GM18873 (cell line): ENCODE measurements around the gene NOXO1.

Experiments used
- ATAC-seq: cut with Tn5 transposase; IDR thresholded peaks from one replicate; pipeline ENCODE4 v1.9.1; 2021; ENCODE audit warnings: mild to moderate bottlenecking, moderate library complexity, moderate number of reproducible peaks; ENCODE audit not compliant: unreplicated experiment, low FRiP score

NOXO1 gene

DNA sequence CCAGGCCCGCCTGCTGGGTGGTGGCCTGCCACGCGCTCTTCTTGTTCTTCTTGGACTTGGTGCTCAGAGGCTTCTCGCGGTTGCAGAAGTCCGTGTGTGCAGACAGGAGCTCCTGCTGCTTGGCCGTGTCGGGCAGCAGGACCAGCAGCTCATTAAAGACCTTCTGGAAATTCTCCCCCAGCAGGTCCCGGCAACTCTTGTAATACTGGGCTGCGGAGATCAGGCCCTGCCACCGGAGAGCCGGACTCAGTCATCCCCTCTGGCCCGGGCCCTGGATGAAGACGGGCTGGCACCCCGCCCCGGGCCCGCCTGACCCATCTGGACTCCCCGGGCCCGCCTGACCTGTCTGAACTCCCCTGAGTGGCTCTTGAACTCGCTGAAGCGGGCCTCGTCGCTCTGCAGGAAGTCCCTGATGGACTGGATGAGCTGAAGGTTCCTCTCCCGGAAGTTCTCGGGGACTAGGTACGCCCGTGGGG is 17.1 kb upstream of the NOXO1 start:
- ATAC-seq: no peak

GRCh38 chr16:1997494-1998359 is 16.5 kb upstream of the NOXO1 start:
- no peak for ATAC-seq

DNA sequence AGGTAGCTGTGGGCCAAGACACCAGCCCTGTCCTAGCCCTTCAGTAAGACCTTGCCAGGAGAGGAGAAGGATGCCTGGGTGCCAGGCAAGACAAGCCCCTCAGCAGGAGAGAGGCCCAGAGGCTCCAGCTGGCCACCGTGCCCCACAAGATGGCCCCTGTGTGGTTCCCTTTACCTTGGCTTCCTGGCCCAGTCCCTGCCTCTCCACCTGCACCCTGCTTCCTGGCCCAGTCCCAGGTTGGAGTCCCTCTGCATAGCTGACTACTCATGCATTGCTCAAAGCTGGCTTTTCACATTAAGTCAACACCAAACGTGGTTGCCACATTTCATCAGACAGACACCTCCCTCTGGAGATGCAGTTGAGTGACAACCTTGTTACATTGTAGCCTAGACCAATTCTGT is 12.5 kb upstream of the NOXO1 start:
- ATAC-seq: no peak

DNA sequence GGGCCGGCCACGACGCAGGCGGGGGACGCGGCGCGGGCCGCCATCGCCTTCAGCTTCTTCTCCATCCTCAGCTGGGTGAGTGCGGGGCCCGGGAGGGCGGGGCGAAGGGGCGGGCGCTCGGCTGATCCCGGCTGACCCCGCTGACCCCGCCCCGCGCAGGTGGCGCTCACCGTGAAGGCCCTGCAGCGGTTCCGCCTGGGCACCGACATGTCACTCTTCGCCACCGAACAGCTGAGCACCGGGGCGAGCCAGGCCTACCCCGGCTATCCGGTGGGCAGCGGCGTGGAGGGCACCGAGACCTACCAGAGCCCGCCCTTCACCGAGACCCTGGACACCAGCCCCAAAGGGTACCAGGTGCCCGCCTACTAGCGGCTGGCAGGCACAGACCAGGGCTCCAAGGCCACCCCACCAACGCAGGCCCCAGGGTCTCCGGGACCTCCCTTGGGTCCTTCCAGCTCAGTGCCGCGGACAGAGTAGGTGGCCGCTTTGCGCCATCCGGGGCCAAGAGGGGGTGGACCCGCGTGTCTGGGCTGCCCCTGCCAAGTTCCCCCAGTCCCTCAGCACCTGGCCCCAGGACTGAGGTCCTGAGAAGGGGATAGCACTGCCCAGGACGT is 11.5 kb upstream of the NOXO1 start:
- ATAC-seq: no peak

DNA sequence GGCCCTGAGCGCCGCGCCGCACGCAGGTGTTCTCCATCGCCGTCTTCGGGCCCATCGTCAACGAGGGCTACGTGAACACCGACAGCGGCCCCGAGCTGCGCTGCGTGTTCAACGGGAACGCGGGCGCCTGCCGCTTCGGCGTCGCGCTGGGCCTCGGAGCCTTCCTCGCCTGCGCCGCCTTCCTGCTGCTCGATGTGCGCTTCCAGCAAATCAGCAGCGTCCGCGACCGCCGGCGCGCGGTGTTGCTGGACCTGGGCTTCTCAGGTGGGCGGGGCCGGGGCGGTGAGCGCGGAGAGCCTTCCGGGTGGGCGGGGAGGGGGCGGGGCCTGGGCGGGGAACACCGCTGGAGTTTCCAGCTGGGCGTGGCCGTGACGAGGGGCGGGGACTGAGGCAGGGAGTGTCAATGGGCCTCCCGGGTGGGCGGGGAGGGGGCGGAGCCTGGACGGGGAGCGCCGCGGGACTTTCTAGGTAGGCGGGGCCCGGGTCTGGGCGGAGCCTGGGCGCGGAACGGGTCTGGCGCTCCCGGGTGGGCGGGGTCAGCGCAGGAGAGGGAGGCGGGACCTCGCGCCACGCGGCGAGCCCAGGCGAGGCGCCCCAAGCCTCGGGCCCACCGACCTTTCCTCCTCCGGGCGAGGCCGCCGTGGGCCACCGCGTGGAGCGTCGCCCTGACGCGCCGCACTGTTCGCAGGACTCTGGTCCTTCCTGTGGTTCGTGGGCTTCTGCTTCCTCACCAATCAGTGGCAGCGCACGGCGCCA is 10.9 kb upstream of the NOXO1 start:
- no peak for ATAC-seq

DNA sequence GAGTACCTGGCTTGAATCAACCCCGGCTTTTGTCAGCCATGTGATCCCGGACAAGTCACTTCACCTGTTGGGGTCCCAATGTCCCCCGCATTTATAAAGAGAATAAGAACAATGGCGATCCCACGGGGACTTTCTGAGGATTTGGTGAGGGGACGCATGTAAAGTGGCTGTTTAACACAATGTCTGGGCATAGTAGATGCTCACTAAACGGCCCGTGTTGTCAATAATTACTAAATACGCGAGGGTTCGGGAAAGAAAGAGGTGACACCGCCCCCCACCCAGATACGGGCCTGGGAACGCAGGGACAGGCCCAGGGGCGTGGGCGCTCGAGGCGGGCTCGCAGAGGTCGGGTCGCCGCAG is 10.3 kb upstream of the NOXO1 start:
- no peak for ATAC-seq

GRCh38 chr16:1991135-1991551 is 9.9 kb upstream of the NOXO1 start:
- peak; percentile 43 for ATAC-seq

DNA sequence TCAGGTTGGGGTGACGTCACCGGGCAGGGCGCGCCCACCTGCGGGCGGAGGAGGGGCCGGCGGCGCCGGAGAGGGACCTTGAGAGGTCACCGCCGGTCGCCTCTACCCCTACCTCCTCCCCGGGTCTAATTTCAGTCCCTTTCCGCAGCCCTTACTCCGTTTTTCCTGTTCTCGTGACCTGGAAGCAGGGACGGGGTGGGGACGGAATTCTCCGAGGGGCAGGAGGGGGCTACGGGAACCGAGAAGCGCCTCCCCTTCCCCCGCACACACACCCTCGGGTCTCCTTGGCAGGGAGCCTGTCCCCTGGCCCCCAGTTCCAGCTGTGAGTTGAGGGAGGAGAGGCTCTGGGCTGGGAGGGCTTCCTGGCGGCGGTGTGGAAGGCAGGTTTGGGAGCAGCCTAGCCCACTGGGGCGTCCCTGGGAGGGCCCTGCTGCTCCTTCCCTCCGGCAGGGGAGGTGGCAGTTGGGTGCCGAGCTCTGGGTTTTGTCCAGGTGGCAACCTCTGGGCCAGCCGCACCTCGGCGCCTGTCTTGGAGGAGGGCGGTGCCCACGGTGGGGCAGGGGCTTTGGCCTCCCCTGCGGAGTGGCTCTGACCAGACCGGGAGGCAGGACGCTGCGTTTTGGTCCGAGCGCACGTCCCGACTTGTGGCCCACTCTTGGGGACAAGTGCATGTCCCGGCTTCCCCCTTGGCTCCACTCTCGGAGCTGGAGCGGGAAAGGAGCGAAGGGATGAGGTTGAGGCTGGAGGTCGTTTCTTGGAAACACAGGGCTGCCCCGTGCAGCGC is 9.3 kb upstream of the NOXO1 start:
- ATAC-seq: no peak

- ATAC-seq: no peak
These were observed 8.8 kb upstream of the NOXO1 start for GRCh38 chr16:1990101-1990350.

DNA sequence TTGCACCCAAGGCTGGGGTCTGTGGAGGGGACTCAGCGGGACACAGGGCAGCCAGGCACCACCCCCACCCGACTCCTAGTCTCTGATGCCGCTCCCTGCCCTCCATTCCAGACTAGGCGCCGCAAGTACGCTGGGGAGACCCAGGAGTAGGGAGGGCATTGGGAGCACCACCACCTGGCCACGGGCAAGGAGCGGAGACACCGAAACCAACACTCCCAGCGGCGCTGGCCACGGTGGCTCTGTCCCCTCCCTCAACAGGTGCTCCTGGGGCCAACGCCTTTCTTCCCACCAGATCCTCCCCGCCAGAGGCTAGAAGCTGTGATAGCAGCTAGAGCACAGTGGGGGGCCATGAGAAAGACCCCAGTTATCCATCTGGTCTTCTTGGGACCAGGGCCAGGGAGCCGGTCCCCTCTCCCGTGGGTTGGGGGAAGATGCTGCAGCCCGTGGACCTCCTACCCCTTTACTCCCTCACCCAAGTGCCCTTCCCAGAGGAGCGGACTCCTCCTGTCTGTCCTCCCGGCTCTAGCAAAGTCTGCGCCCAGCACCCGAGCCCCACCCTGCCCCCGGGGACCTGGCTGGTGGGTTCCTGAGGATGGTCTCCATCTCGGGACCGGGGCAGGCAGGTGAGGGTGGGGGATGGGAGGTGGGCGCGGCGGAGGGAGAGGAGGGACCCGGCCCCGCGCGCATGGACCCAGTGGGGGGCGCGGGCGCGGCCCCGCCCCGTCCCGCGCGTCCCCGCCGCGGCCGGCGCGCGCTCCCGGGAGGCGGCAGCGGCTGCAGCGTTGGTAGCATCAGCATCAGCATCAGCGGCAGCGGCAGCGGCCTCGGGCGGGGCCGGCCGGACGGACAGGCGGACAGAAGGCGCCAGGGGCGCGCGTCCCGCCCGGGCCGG is 8.2 kb upstream of the NOXO1 start, which contains the start of gene SYNGR3:
Gene SYNGR3 (plus strand): TSS at position 762 of the 892 bp plus-strand sequence. CDS start 133 bp downstream, outside the sequence.
- ATAC-seq: no peak

GRCh38 chr16:1987198-1987597 is 5.9 kb upstream of the NOXO1 start:
- ATAC-seq: no peak

GRCh38 chr16:1985466-1986150 is 4.3 kb upstream of the NOXO1 start:
- no peak for ATAC-seq

DNA sequence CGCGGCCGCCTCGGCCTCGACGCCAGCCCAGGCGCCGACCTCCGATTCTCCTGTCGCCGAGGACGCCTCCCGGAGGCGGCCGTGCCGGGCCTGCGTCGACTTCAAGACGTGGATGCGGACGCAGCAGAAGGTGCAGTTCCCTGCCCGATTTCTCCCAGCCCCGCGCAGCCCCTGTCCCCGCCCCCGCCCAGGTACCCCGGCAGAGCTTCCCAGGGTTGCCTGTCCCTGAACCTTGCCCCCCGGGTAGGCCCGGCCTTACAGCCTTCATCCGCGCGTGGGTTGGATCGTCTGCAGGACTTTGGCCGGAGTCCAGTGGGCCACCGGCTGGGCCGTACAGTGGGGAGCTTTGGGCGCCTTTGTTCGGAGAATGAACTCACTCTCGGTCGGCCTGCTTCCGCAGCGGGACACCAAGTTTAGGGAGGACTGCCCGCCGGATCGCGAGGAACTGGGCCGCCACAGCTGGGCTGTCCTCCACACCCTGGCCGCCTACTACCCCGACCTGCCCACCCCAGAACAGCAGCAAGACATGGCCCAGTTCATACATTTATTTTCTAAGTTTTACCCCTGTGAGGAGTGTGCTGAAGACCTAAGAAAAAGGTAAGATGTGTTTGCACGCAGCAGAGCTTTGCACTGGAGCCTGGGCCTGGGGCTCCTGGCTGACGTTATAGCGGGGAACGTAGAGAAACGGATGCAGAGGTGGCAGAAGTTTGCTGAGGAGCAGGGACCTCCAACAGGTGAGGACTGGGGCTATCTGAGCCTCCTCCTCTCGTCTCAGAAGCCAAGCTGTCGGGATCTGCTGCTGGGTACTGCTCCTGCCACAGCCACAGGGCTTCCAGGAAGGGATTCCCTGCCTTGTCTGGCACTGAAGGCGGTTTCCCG is 3.3 kb upstream of the NOXO1 start:
- ATAC-seq: no peak

- ATAC-seq: peak; percentile 53
These were observed 2.5 kb upstream of the NOXO1 start, which contains the start of gene GFER for GRCh38 chr16:1983544-1984346. Gene GFER (plus strand): TSS chr16:1984193. CDS start chr16:1984219, 26 bp downstream.

- no peak for ATAC-seq
These were observed 1.8 kb upstream of the NOXO1 start for GRCh38 chr16:1982991-1983543.

DNA sequence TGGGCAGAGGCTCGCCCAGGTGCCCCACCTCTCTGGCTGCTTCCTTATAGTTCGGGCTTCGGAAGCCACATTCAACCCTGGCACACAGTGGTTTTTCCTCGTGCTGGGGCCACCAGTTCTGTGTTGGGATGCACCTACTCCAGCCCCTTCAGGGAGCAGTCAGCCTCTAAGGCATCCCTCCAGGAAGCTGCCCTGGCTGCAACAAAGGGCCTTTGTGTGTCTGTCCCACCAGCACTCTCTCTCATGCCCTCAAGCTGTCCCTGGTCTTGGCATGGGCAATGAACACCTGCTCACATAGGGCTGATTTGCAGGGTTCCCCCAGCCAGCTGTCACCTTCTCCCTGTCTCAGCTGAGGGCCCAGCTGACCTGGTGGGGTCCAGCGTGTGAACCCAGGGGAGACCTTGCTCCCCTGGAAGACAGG is 754 bp upstream of the NOXO1 start:
- no peak for ATAC-seq

DNA sequence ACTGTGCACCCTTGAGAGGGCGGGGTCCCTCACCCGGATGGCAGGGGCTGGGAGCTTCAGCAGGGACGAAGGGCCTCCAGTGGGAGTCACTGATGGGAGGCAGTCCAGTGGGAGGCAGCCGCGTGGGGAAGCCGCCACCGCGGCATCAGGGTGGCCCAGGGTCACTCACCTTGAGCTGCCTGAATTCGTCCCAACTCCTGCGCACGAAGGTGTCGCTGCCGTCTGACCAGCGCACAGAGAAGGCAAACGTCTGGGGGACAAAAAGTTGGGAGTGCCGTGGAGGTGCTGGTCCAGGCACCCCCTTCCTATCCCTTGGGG is 540 bp downstream of the NOXO1 start:
- no peak for ATAC-seq
